Measurements from ENCODE around the gene ADAMTS7. TPM values are rescaled to one million over a fixed set of nuclear protein-coding genes. Genes with fewer than 3 reads are reported as not detected.

The ADAMTS7 gene
- total and polyA plus RNA-seq, 2 donors (not counting 3 experiments of a cell fraction or from before 2014, with no cell fraction given), result 49.6 to 64.7 TPM

- POLR2A ChIA-PET, result no interaction called here
Observed at GRCh38 chr15:78853500-78853899, 42.2 kb upstream of the ADAMTS7 start.

More at GRCh38 chr15:78853500-78853899, 42.2 kb upstream of the ADAMTS7 start:
- CTCF ChIA-PET, result no interaction called here
- no TSS peak for BruUV-seq (replicated peaks)
- H3K27me3 ChIP-seq (ENCODE audit: control insufficient read depth in 2 of 2, insufficient read depth in 2 of 2, low read length in 2 of 2), result no peaks in the 10 kb centered on the region
- no peaks in the 10 kb centered on the region for H3K4me1 ChIP-seq (ENCODE audit: control insufficient read depth, extremely low read depth, insufficient read depth, low read length)
- DNase-seq (ENCODE audit: low read depth, low spot score), result no peak
- H3K36me3 ChIP-seq (ENCODE audit: control insufficient read depth in 2 of 2, extremely low read depth in 1 of 2, insufficient read depth in 2 of 2, low read length in 2 of 2), result no peaks in the 10 kb centered on the region
- FAIRE-seq, result no peak
- dilution Hi-C loops (cut with MboI; ENCODE audit: extremely low pct_ligation_motif_present, low sequenced_read_pairs) (no loop called here), intact Hi-C loops (cut with micrococcal nuclease) (no loop called here)
- H3K9me1 ChIP-seq (replicated peaks; ENCODE audit: control insufficient read depth, extremely low read depth, insufficient read depth, low read length), result no peaks in the 10 kb centered on the region
- no peak overlapping the region for H3K4me3 ChIP-seq (replicated peaks in 1 of 3; ENCODE audit: insufficient read depth in 1 of 3, low read depth in 1 of 3, low read length in 3 of 3)
- H3K9me3 ChIP-seq (replicated peaks; ENCODE audit: control insufficient read depth, insufficient read depth, low read length), result no peaks in the 10 kb centered on the region
- no peak for TF ChIP-seq POLR2A (IDR thresholded peaks at IDR 0.05; ENCODE audit: low read depth, low read length)
- no peak for TF ChIP-seq CTCF (IDR thresholded peaks at IDR 0.05; ENCODE audit: extremely low read depth in 1 of 2, insufficient read depth in 1 of 2, low read depth in 1 of 2, low read length in 2 of 2)
- TF ChIP-seq MAX (IDR thresholded peaks at IDR 0.05; ENCODE audit: insufficient read depth, insufficient read length), result no peak
- no peak for TF ChIP-seq FOS (IDR thresholded peaks at IDR 0.05; ENCODE audit: borderline replicate concordance, insufficient read depth, low read length)
- no peak for TF ChIP-seq MYC (IDR thresholded peaks at IDR 0.05; ENCODE audit: low read depth, low read length)
- TF ChIP-seq EZH2 (IDR thresholded peaks at IDR 0.05; ENCODE audit: borderline replicate concordance, low read depth, low read length, severe bottlenecking), result no peak
- TF ChIP-seq POLR2AphosphoS5 (IDR thresholded peaks at IDR 0.05; ENCODE audit: insufficient read depth, low read depth, low read length), result no peak
- TF ChIP-seq JUN (IDR thresholded peaks at IDR 0.05; ENCODE audit: borderline replicate concordance, insufficient read depth, insufficient read length, low read depth), result no peak
- TF ChIP-seq GATA2 (IDR thresholded peaks at IDR 0.05; ENCODE audit: insufficient read depth, insufficient read length, low read depth, low read length), result no peak
- H3K79me2 ChIP-seq (ENCODE audit: control insufficient read depth, insufficient read depth, low read length), result no peaks in the 10 kb centered on the region
- H3K9ac ChIP-seq (replicated peaks; ENCODE audit: extremely low read depth, insufficient read depth, low read length), result no peak overlapping the region
- H4K20me1 ChIP-seq (replicated peaks; ENCODE audit: control insufficient read depth, extremely low read depth, insufficient read depth, low read length), result no peaks in the 10 kb centered on the region
- H2AFZ ChIP-seq (ENCODE audit: low read depth, low read length), result no peak overlapping the region
- H3K4me2 ChIP-seq (ENCODE audit: insufficient read depth, low read length), result no peak overlapping the region
- no peak overlapping the region for H3K27ac ChIP-seq (ENCODE audit: insufficient read depth, low read depth, low read length)

All from endothelial cell of umbilical vein (primary cell).